PC-9 (cell line): Measurements from ENCODE around the gene ZNF124.
"Not testable (repeated sequence)": the region's sequence is repeated elsewhere in the genome, so short reads cannot be mapped to it uniquely, and the experiment has no call there.

ENCODE experiments used
- EZH2 ChIP-seq: fragments of 200-600 bp; sonication (generic); IDR thresholded peaks from 2 replicates; pipeline ENCODE4 v1.8.0; 2017; ENCODE audit warnings: antibody characterized with exemption, low read depth
- TF ChIP-seq, protein P1 (sequence below): fragments of 200-600 bp; sonication (generic); conservative IDR thresholded peaks from 2 replicates; pipeline ENCODE4 v1.6.1; 2017; ENCODE audit warnings: mixed run types, antibody characterized with exemption, mild to moderate bottlenecking, moderate library complexity

DNA sequence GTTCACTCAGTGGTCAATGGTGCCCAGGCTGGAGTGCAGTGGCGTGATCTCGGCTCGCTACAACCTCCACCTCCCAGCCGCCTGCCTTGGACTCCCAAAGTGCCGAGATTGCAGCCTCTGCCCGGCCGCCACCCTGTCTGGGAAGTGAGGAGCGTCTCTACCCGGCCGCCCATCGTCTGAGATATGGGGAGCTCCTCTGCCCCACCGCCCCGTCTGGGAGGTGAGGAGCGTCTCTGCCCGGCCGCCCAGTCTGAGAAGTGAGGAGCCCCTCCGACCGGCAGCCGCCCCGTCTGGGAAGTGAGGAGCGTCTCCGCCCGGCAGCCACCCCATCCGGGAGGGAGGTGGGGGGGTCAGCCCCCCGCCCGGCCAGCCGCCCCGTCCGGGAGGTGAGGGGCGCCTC lies 48.5 kb upstream of the ZNF124 start:
- TF ChIP-seq, protein P1, sequence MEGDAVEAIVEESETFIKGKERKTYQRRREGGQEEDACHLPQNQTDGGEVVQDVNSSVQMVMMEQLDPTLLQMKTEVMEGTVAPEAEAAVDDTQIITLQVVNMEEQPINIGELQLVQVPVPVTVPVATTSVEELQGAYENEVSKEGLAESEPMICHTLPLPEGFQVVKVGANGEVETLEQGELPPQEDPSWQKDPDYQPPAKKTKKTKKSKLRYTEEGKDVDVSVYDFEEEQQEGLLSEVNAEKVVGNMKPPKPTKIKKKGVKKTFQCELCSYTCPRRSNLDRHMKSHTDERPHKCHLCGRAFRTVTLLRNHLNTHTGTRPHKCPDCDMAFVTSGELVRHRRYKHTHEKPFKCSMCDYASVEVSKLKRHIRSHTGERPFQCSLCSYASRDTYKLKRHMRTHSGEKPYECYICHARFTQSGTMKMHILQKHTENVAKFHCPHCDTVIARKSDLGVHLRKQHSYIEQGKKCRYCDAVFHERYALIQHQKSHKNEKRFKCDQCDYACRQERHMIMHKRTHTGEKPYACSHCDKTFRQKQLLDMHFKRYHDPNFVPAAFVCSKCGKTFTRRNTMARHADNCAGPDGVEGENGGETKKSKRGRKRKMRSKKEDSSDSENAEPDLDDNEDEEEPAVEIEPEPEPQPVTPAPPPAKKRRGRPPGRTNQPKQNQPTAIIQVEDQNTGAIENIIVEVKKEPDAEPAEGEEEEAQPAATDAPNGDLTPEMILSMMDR, result not testable (repeated sequence)
- not testable (repeated sequence) for TF ChIP-seq EZH2
